A673 (cell line): ENCODE results near the gene RNF212B.

ENCODE experiments used
- EZH2 ChIP-seq: fragments of 200-600 bp; sonication (generic); IDR thresholded peaks from 2 replicates; pipeline ENCODE4 v1.6.1; 2017; ENCODE audit warnings: borderline replicate concordance, low read depth, mild to moderate bottlenecking, mixed read lengths, antibody characterized with exemption, low read length; ENCODE audit not compliant: poor library complexity, severe bottlenecking
- TF ChIP-seq, protein P1 (sequence below): fragments of 300-800, 200-600 bp; sonication (generic); conservative IDR thresholded peaks from 2 replicates; pipeline ENCODE4 v1.5.1; 2017; ENCODE audit warnings: low read depth, mild to moderate bottlenecking, antibody characterized with exemption, low read length, moderate library complexity, mixed read lengths

DNA sequence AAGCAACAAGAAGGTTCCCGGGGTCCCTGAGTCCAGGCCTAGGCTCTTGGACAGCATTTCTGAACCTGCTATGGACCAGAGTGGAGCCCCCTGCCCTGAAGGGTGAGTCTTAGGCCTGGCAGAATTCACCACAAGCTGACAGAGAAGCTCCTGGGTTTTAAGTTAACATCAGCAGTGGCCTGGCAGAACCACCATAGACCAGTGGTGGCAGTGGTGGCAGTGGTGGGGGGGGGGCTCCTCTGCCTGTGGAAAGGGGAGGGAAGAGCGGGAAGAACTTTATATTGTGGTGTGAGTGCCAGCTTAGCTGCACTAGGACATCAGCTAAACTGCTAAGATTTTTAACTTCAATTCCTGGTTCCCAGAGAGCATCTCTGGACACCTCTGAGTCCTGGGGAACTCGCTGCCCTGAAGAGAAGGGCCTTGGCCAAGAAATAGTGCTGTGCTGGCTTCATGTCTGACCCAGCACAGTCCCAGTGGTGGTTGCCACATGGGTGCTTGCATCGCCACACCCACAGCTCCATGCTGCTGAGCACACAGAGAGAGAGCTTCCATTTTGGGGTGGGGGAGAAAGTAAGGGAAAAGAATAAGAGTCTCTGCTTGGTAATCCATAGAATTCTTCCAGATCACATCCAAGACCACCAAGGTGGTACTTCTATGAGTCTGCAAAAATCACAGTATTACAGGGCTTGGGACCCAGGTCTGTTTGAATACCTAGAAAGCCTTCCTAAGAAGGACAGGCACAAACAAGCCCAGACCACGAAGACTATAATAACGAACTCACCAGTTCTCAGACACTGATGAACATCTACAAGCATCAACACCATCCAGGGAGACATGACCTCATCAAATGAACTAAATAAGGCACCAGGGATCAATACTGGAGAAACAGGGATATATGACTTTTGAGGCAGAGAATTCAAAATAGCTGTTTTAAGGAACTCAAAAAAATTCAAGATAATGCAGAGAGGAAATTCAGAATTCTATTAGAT is 20.4 kb upstream of the RNF212B start:
- TF ChIP-seq, protein P1, sequence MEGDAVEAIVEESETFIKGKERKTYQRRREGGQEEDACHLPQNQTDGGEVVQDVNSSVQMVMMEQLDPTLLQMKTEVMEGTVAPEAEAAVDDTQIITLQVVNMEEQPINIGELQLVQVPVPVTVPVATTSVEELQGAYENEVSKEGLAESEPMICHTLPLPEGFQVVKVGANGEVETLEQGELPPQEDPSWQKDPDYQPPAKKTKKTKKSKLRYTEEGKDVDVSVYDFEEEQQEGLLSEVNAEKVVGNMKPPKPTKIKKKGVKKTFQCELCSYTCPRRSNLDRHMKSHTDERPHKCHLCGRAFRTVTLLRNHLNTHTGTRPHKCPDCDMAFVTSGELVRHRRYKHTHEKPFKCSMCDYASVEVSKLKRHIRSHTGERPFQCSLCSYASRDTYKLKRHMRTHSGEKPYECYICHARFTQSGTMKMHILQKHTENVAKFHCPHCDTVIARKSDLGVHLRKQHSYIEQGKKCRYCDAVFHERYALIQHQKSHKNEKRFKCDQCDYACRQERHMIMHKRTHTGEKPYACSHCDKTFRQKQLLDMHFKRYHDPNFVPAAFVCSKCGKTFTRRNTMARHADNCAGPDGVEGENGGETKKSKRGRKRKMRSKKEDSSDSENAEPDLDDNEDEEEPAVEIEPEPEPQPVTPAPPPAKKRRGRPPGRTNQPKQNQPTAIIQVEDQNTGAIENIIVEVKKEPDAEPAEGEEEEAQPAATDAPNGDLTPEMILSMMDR, result no peak
- no peak for TF ChIP-seq EZH2
